OCI-LY3 (cell line): Measurements from ENCODE around the gene BICD1.

Experiments
- H2AFZ ChIP-seq: fragments of 200-600, 300-600 bp; shearing (Covaris generic); 2 replicates; pipeline ENCODE4 v1.6.0; 2014; ENCODE audit warnings: antibody characterized with exemption, low read depth, low read length
- H3K27ac ChIP-seq: fragments of 200-600, 300-600 bp; sonication (generic); 2 replicates; pipeline ENCODE4 v1.5.1; 2014; ENCODE audit warnings: mild to moderate bottlenecking, low read length, moderate library complexity, mixed read lengths
- H3K27me3 ChIP-seq: fragments of 200-600, 300-600 bp; sonication (generic); 2 replicates; pipeline ENCODE4 v1.6.1; 2014; ENCODE audit warnings: low read depth, low read length, mixed read lengths
- H3K36me3 ChIP-seq: fragments of 200-600, 300-600 bp; sonication (generic); replicated peaks from 2 replicates; pipeline ENCODE3; 2014; ENCODE audit warnings: low read depth, low read length, mixed read lengths
- H3K4me1 ChIP-seq: fragments of 300-600, 200-600 bp; sonication (generic); 2 replicates; pipeline ENCODE4 v1.6.1; 2014; ENCODE audit warnings: low read length, mixed read lengths
- H3K4me2 ChIP-seq: fragments of 200-600, 300-600 bp; sonication (generic); 2 replicates; pipeline ENCODE4 v1.6.1; 2014; ENCODE audit warnings: low read length, mixed read lengths
- H3K4me3 ChIP-seq: fragments of 300-600, 200-600 bp; sonication (generic); 2 replicates; pipeline ENCODE4 v1.5.1; 2014; ENCODE audit warnings: antibody characterized with exemption, mild to moderate bottlenecking, low read length, moderate library complexity
- H3K79me2 ChIP-seq: fragments of 300-600, 200-600 bp; shearing (Covaris generic); 2 replicates; pipeline ENCODE4 v1.6.1; 2014; ENCODE audit warnings: mild to moderate bottlenecking, low read length, mixed read lengths
- H3K9ac ChIP-seq: fragments of 300-600, 200-600 bp; shearing (Covaris generic); 2 replicates; pipeline ENCODE4 v1.6.0; 2014; ENCODE audit warnings: mild to moderate bottlenecking, low read length, moderate library complexity
- H3K9me3 ChIP-seq: fragments of 200-600, 300-600 bp; shearing (Covaris generic); 2 replicates; pipeline ENCODE4 v1.6.1; 2014; ENCODE audit warnings: low read length, mixed read lengths; ENCODE audit not compliant: insufficient read depth
- H4K20me1 ChIP-seq: fragments of 200-600, 300-600 bp; sonication (generic); 2 replicates; pipeline ENCODE4 v1.6.1; 2016; ENCODE audit warnings: low read length, mixed read lengths; ENCODE audit not compliant: insufficient read depth
- EZH2phosphoT487 ChIP-seq: fragments of 200-600 bp; shearing (Covaris generic); IDR thresholded peaks from 2 replicates; pipeline ENCODE4 v1.6.1; 2018; ENCODE audit warnings: antibody characterized with exemption, mixed run types, low read depth
- TF ChIP-seq, protein P1 (sequence below): fragments of 200-600, 300-600 bp; sonication (generic); IDR thresholded peaks from 2 replicates; pipeline ENCODE4 v1.5.1; 2014; ENCODE audit warnings: antibody characterized with exemption, low read length, low read depth

BICD1 gene

DNA sequence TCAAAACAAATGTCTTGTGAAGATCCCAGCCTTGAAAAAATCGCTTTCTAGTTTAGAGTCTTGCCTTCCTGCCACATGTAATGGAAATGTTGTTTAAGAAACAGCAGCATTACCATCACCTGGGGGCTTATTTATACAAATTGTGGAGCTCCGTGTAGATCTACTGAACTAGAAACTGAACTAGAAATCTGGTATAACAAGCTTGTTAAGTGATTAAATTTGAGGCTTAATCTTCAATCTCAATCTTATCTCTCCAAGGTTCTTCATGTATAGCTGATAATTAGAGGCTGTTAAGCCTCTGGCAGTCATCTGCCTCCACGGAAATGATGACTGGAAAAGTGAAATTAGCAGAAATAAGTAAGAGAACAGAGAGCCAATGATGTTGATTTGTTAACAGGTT, 200.7 kb downstream of the BICD1 start:
- Histone ChIP-seq H3K4me1 (no peaks in the 10 kb centered on the region), H3K79me2 (no peaks in the 10 kb centered on the region), H3K9me3 (no peaks in the 10 kb centered on the region), H3K27me3 (no peaks in the 10 kb centered on the region), H3K4me2 (no peak overlapping the region), H2AFZ (no peak overlapping the region), H4K20me1 (no peaks in the 10 kb centered on the region), H3K4me3 (no peak overlapping the region), H3K36me3 (no peaks in the 10 kb centered on the region), H3K9ac (no peak overlapping the region), H3K27ac (no peak overlapping the region)
- TF ChIP-seq, protein P1, sequence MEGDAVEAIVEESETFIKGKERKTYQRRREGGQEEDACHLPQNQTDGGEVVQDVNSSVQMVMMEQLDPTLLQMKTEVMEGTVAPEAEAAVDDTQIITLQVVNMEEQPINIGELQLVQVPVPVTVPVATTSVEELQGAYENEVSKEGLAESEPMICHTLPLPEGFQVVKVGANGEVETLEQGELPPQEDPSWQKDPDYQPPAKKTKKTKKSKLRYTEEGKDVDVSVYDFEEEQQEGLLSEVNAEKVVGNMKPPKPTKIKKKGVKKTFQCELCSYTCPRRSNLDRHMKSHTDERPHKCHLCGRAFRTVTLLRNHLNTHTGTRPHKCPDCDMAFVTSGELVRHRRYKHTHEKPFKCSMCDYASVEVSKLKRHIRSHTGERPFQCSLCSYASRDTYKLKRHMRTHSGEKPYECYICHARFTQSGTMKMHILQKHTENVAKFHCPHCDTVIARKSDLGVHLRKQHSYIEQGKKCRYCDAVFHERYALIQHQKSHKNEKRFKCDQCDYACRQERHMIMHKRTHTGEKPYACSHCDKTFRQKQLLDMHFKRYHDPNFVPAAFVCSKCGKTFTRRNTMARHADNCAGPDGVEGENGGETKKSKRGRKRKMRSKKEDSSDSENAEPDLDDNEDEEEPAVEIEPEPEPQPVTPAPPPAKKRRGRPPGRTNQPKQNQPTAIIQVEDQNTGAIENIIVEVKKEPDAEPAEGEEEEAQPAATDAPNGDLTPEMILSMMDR, result no peak
- TF ChIP-seq EZH2phosphoT487, result no peak

DNA sequence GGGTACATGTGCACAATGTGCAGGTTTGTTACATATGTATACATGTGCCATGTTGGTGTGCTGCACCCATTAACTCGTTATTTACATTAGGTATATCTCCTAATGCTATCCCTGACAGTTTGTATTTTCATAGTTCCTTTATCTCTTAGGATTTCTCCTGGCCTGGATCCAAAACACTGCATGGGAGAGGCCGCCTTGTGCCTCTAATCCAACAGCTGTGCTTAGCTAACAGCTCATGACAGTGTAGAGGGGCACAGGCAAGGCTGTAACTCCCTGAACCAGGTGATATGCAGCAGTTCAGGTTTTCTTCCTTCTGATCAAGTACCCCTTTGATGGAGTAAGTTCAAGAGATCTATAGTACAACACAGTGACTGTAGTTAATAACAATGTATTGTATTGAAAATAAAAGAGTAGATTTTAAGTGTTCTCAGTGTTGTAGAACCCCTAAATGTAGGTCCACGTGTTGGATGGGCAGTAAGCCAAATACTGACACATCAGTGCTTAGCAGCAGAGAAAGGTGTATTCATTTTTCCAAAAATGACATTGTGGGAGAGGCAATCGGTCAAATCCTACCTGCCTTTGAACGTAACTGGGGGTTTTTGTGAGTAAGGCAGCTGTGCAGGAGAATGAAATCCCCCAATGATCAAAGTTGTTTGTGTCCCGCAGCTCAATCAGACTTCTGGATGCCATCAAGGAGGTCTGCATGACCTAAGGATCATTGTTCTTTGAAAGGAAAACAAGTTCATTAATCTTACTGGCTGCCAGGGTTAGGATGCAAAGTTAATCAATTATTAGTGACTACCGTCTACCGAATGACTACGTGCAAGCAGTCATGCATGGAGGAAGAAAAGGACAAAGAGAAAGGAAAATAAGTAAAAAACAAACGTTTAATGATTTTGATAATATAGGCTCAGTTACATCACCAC, 203.4 kb downstream of the BICD1 start:
- no peak overlapping the region for H3K9ac ChIP-seq
- H3K4me1 ChIP-seq, result no peaks in the 10 kb centered on the region
- no peaks in the 10 kb centered on the region for H3K27me3 ChIP-seq
- no peak overlapping the region for H3K4me3 ChIP-seq
- H3K79me2 ChIP-seq, result no peaks in the 10 kb centered on the region
- TF ChIP-seq, protein P1, result no peak
- TF ChIP-seq EZH2phosphoT487, result no peak
- no peak overlapping the region for H3K4me2 ChIP-seq
- no peaks in the 10 kb centered on the region for H3K9me3 ChIP-seq
- no peaks in the 10 kb centered on the region for H3K36me3 ChIP-seq
- H2AFZ ChIP-seq, result no peak overlapping the region
- no peak overlapping the region for H3K27ac ChIP-seq
- no peaks in the 10 kb centered on the region for H4K20me1 ChIP-seq

DNA sequence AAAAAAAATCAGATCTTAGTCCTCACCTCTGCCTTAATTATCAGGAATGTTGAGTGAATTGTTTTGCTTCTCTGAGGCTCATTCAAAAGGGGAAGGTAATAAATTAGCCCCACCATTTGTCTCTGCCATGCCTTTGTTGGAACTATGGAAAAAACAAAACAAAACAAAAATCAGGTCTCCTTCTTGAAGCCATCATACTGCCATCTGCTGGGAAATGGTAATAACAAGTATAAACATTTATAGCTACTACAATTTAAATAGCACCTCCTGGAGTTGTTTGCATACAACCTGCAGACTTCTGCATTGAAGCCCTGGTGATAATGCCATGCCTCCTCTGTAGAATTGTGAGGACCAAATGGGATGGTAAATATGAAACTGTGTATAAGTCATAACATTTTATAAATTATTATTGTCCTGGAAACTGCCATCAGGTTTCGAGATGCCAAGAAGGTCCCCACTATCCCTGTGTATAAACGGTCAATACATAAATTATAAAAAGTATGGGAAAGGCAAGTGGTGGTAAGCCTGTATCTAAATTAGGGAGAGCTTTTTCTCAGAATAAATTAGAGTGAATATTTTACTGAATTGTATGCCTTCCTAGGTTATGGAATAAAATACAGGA, 205.5 kb downstream of the BICD1 start:
- no peak overlapping the region for H3K4me2 ChIP-seq
- H4K20me1 ChIP-seq, result no peaks in the 10 kb centered on the region
- H3K79me2 ChIP-seq, result no peaks in the 10 kb centered on the region
- H3K27ac ChIP-seq, result no peak overlapping the region
- no peaks in the 10 kb centered on the region for H3K27me3 ChIP-seq
- no peaks in the 10 kb centered on the region for H3K4me1 ChIP-seq
- no peaks in the 10 kb centered on the region for H3K36me3 ChIP-seq
- TF ChIP-seq, protein P1, result peak; percentile 74
- no peak for TF ChIP-seq EZH2phosphoT487
- H3K9ac ChIP-seq, result no peak overlapping the region
- no peak overlapping the region for H2AFZ ChIP-seq
- no peaks in the 10 kb centered on the region for H3K9me3 ChIP-seq
- H3K4me3 ChIP-seq, result no peak overlapping the region

DNA sequence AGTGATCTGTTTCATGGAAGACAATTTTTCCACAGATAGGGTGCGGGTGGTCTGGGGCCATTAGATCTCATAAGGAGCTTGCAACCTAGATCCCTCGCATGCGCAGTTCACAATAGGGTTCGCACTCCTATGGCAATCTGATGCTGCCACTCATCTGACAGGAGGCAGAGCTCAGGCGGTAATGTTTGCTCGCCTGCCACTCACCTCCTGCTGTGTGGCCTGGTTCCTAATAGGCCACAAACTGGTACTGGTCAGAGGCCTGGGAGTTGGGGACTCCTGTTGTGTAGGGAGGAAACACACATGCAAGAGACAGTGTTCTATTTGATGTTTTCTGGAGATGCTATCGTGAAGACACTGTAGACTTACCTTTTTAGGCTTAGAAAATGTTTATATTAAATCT, 215.7 kb downstream of the BICD1 start:
- no peak overlapping the region for H3K4me3 ChIP-seq
- no peaks in the 10 kb centered on the region for H3K4me1 ChIP-seq
- H3K9ac ChIP-seq, result no peak overlapping the region
- no peaks in the 10 kb centered on the region for H3K27me3 ChIP-seq
- no peaks in the 10 kb centered on the region for H3K9me3 ChIP-seq
- TF ChIP-seq, protein P1, result no peak
- TF ChIP-seq EZH2phosphoT487, result no peak
- no peak overlapping the region for H3K27ac ChIP-seq
- H3K79me2 ChIP-seq, result no peaks in the 10 kb centered on the region
- H3K4me2 ChIP-seq, result no peak overlapping the region
- H3K36me3 ChIP-seq, result no peaks in the 10 kb centered on the region
- H4K20me1 ChIP-seq, result 0 out of 2 replicates have a peak, but pooled peaks cover 3% of the 10 kb centered on the region
- no peak overlapping the region for H2AFZ ChIP-seq
